Astrocyte of the spinal cord (primary cell): ENCODE results near the gene DOCK2.
A peak's percentile ranks its signal among the peaks of the same experiment; 100 is the strongest.

ENCODE experiments used
- DNase-seq: peaks from one replicate; pipeline ENCODE4 v3.0.0; 2011; ENCODE audit warnings: low read depth, low spot score
- H3K4me3 ChIP-seq: 2 replicates; pipeline ENCODE4 v1.5.1; 2011; ENCODE audit warnings: low read depth, mild to moderate bottlenecking, low read length, moderate library complexity
- CTCF ChIP-seq: IDR thresholded peaks from 2 replicates; pipeline ENCODE4 v1.5.1; 2012; ENCODE audit warnings: low read depth, mild to moderate bottlenecking, low read length, inconsistent platforms
- in situ Hi-C: cut with HindIII; loops from 2 replicates; pipeline ENCODE4 v1.10.0; 2017; ENCODE audit warnings: low sequenced_read_pairs

DOCK2 gene

GRCh38 chr5:170126626-170127025, 489.6 kb downstream of the DOCK2 start:
- no peak for DNase-seq
- in situ Hi-C loops = no loop called here
- no peak for TF ChIP-seq CTCF
- H3K4me3 ChIP-seq = no peak overlapping the region

- in situ Hi-C loops = no loop called here
Measured at GRCh38 chr5:170131235-170131634, 494.2 kb downstream of the DOCK2 start.

GRCh38 chr5:170132269-170132975, 495.3 kb downstream of the DOCK2 start:
- peak; percentile 13 for DNase-seq

More at GRCh38 chr5:170131235-170131634, 494.2 kb downstream of the DOCK2 start:
- no peak for TF ChIP-seq CTCF
- DNase-seq = no peak
- H3K4me3 ChIP-seq = no peak overlapping the region

More at GRCh38 chr5:170132269-170132975, 495.3 kb downstream of the DOCK2 start:
- no peak overlapping the region for H3K4me3 ChIP-seq
- in situ Hi-C loops = no loop called here
- TF ChIP-seq CTCF = no peak
